Mucosa of descending colon (tissue), 3 donors: Measurements from ENCODE around the gene AP3S1. TPM values are rescaled to one million over a fixed set of nuclear protein-coding genes. Genes with fewer than 3 reads are reported as not detected.
"Not testable (repeated sequence)": the region's sequence is repeated elsewhere in the genome, so short reads cannot be mapped to it uniquely, and the experiment has no call there.

Source experiments
- ATAC-seq: fragments of 200-7000 bp; cut with Tn5 transposase; one replicate; pipeline ENCODE4 v1.9.1; 2020; ENCODE audit warnings: mild to moderate bottlenecking, moderate library complexity
- DNase-seq, 3 donors: peaks; one replicate each; pipeline ENCODE4 v3.0.0-alpha.2; 2020
- H3K36me3 ChIP-seq: fragments of 200-600 bp; one replicate; pipeline ENCODE4 v1.8.0; 2021; ENCODE audit warnings: low read depth, mild to moderate bottlenecking
- H3K4me1 ChIP-seq: fragments of 200-600 bp; one replicate; pipeline ENCODE4 v1.8.0; 2021; ENCODE audit warnings: low read depth, mild to moderate bottlenecking
- H3K4me3 ChIP-seq: fragments of 200-600 bp; one replicate; pipeline ENCODE4 v1.8.0; 2021; ENCODE audit warnings: mild to moderate bottlenecking
- H3K9me3 ChIP-seq: fragments of 200-600 bp; one replicate; pipeline ENCODE4 v1.8.0; 2021; ENCODE audit warnings: mild to moderate bottlenecking
- intact Hi-C, 2 donors: fragments of 100-400 bp; cut with DNase I in 1 of 2; cut with micrococcal nuclease in 1 of 2; formaldehyde crosslinking; loops; one replicate each; pipeline versions ENCODE4 v1.11.0 to v1.11.1; 2022; cut with DNase I, micrococcal nuclease
- total RNA-seq, 3 donors: library from RNA; stranded (reverse); fragmentation: NEBNext Ultra II Directional in 2 of 3; extraction: Animal tissue kit (Norgen Biotek cat#: 25700) in 2 of 3; gene quantifications; one replicate each; pipeline versions ENCODE4 v1.2.1 to v1.2.4, GENCODE V29; 2021 to 2023
- TF ChIP-seq, protein P1 (sequence below): fragments of 200-600 bp; IDR thresholded peaks from one replicate; pipeline ENCODE4 v1.8.0; 2022; ENCODE audit warnings: antibody characterized with exemption, mild to moderate bottlenecking
- donor health status: DM: no; HTN: no; CAD: no; lungs with moderate emphysema.
- donor health status: DM: no; HTN: no; CAD: no.
- donor health status: DM: no; HTN: yes; CAD: no.

Gene AP3S1
- total RNA-seq, 3 donors from 2014 or later, result 75.5 to 94.8 (median 76.2) TPM

DNA sequence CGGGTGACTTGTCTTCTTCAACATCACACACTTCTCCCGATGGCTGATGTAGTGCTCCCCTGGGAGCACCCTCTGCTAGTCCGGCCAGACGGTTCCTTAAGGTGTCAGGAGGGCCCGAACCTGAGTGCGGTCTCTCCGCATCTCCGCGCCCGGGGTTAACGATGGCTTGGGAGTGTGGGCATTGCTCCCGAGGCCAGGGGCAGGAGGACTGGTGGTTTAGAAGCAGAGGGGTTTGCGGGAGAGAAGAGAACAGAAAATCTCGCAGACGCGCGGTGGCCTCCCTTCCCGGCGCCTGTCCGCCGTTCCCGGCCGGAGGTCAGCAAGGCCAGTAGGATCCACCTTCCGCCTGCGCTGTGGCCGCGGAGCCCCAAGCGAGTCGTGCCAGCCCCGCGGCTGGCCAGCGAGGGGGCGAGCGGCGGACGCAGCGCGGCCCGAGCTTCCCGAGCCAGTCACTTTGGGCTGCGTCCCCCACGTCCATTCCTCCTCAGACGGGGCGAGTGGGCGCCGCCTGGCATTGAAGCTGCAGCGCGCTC is 26.0 kb upstream of the AP3S1 start:
- ATAC-seq (peak; percentile 19), DNase-seq (peak in 1 of 3 donors; percentile 45)
- TF ChIP-seq, protein P1, sequence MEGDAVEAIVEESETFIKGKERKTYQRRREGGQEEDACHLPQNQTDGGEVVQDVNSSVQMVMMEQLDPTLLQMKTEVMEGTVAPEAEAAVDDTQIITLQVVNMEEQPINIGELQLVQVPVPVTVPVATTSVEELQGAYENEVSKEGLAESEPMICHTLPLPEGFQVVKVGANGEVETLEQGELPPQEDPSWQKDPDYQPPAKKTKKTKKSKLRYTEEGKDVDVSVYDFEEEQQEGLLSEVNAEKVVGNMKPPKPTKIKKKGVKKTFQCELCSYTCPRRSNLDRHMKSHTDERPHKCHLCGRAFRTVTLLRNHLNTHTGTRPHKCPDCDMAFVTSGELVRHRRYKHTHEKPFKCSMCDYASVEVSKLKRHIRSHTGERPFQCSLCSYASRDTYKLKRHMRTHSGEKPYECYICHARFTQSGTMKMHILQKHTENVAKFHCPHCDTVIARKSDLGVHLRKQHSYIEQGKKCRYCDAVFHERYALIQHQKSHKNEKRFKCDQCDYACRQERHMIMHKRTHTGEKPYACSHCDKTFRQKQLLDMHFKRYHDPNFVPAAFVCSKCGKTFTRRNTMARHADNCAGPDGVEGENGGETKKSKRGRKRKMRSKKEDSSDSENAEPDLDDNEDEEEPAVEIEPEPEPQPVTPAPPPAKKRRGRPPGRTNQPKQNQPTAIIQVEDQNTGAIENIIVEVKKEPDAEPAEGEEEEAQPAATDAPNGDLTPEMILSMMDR, result no peak
- H3K4me3 ChIP-seq, result no peak overlapping the region
- intact Hi-C loops, result no loop called here
- no peaks in the 10 kb centered on the region for H3K9me3 ChIP-seq
- H3K36me3 ChIP-seq, result no peaks in the 10 kb centered on the region
- H3K4me1 ChIP-seq, result peaks cover 8% of the 10 kb centered on the region

- intact Hi-C loops, result no loop called here
- H3K4me1 ChIP-seq, result peaks cover 8% of the 10 kb centered on the region
- peak in 2 of 3 donors; percentile 22 to 54 for DNase-seq
- H3K9me3 ChIP-seq, result no peaks in the 10 kb centered on the region
- H3K4me3 ChIP-seq, result no peak within 1 kb of the TSS
- H3K36me3 ChIP-seq, result no peaks in the 10 kb centered on the region
- TF ChIP-seq, protein P1, result no peak
- peak; percentile 45 for ATAC-seq
Observed at GRCh38 chr5:115816226-115817081, 25.3 kb upstream of the AP3S1 start, which contains the start of gene CDO1. Gene CDO1 (minus strand): TSS chr5:115816659. CDS start chr5:115816397, 262 bp downstream.

DNA sequence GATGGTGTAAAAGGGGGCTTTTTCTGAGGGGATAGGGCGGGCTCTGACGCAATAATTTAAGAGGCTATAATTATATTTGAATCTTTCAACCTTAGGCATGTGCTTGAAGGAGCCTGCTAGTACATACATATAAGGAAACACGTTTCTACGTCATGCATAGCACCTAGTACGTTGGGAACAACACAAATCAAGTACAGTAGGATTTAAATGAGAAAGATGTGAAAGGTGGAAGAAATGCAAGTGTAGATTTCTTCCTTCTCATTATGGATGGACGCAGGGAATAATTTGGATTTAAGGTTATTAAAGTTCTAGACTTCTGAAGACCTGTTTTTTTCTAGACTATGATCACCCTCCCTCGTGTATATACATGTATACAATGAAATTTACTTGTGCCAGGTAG is 24.3 kb upstream of the AP3S1 start:
- ATAC-seq (no peak), DNase-seq (no peak)
- H3K36me3 ChIP-seq, result no peaks in the 10 kb centered on the region
- TF ChIP-seq, protein P1, result no peak
- H3K4me1 ChIP-seq, result peaks cover 8% of the 10 kb centered on the region
- no peaks in the 10 kb centered on the region for H3K9me3 ChIP-seq
- intact Hi-C loops, result no loop called here
- no peak overlapping the region for H3K4me3 ChIP-seq

DNA sequence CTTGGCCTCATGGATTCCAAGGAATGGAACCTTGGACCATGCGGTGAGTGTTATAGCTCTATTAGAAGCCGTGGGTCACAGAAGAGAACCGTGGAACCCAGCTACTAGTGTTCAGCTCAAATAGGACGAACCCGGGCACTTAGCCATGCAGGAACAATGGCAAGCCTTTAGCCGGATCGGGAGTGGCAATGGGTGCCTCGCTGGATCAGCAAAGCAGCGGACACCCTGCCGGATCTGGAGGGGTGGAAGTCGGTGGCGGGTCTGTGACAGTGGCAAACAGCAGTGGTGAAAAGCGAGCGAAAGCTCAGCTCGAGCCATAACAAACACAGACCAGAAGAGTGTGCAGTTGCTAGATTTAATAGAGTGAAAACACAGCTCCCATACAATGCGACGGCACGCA is 22.9 kb upstream of the AP3S1 start:
- ATAC-seq (no peak), DNase-seq (peak in 2 of 3 donors; percentile 21 to 41)
- H3K4me1 ChIP-seq, result peaks cover 8% of the 10 kb centered on the region
- intact Hi-C loops, result no loop called here
- H3K36me3 ChIP-seq, result no peaks in the 10 kb centered on the region
- H3K4me3 ChIP-seq, result no peak overlapping the region
- TF ChIP-seq, protein P1, result no peak
- H3K9me3 ChIP-seq, result no peaks in the 10 kb centered on the region

- TF ChIP-seq, protein P1, result no peak
- intact Hi-C loops, result no loop called here
- Histone ChIP-seq H3K4me1 (peaks cover 7% of the 10 kb centered on the region), H3K9me3 (no peaks in the 10 kb centered on the region), H3K4me3 (no peak overlapping the region), H3K36me3 (no peaks in the 10 kb centered on the region)
- ATAC-seq (no peak), DNase-seq (no peak)
Observed at GRCh38 chr5:115820846-115821245, 20.9 kb upstream of the AP3S1 start.

DNA sequence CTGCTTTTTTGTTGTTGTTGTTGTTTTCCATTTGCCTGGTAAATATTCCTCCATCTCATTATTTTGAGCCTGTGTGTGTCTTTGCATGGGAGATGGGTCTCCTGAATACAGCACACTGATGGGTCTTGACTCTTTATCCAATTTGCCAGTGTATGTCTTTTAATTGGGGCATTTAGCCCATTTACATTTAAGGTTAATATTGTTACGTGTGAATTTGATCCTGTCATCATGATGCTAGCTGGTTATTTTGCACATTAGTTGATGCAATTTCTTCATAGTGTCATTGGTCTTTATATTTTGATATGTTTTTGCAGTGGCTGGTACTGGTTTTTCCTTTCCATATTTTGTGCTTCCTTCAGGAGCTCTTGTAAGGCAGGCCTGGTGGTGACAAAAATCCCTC is 16.8 kb upstream of the AP3S1 start:
- intact Hi-C loops, H3K4me3 ChIP-seq, H3K4me1 ChIP-seq, H3K9me3 ChIP-seq, H3K36me3 ChIP-seq, DNase-seq, ATAC-seq: not testable (repeated sequence)
